MM.1S (cell line): Measurements from ENCODE around the gene IL20RB.
"Not testable (repeated sequence)": the region's sequence is repeated elsewhere in the genome, so short reads cannot be mapped to it uniquely, and the experiment has no call there.

Experiments used
- DNase-seq: peaks from one replicate; pipeline ENCODE4 v3.0.0-alpha.2; 2015
- H2AFZ ChIP-seq: fragments of 300-600 bp; sonication (generic); 2 replicates; pipeline ENCODE4 v1.6.0; 2016; ENCODE audit warnings: antibody characterized with exemption, low read length
- H3F3A ChIP-seq: fragments of 300-600 bp; sonication (generic); 2 replicates; pipeline ENCODE4 v1.6.1; 2016; ENCODE audit warnings: mild to moderate bottlenecking, antibody characterized with exemption, low read length, moderate library complexity, mixed read lengths; ENCODE audit not compliant: insufficient read depth
- H3K27ac ChIP-seq: fragments of 300-600 bp; sonication (generic); 2 replicates; pipeline ENCODE4 v1.5.1; 2016; ENCODE audit warnings: mild to moderate bottlenecking, low read length
- H3K27me3 ChIP-seq: fragments of 300-600 bp; sonication (generic); replicated peaks from 2 replicates; pipeline ENCODE4 v1.6.0; 2016; ENCODE audit warnings: low read length; ENCODE audit not compliant: insufficient read depth
- H3K36me3 ChIP-seq: fragments of 300-600 bp; sonication (generic); replicated peaks from 2 replicates; pipeline ENCODE4 v1.6.1; 2016; ENCODE audit warnings: mild to moderate bottlenecking, low read length, mixed read lengths; ENCODE audit not compliant: insufficient read depth
- H3K4me1 ChIP-seq: fragments of 300-600 bp; sonication (generic); 2 replicates; pipeline ENCODE4 v1.6.1; 2016; ENCODE audit warnings: low read length, mixed read lengths
- H3K4me2 ChIP-seq: fragments of 300-600 bp; sonication (generic); 2 replicates; pipeline ENCODE4 v1.6.0; 2016; ENCODE audit warnings: low read depth, low read length
- H3K4me3 ChIP-seq: fragments of 300-600 bp; sonication (generic); 2 replicates; pipeline ENCODE4 v1.5.1; 2016; ENCODE audit warnings: low read length, mixed read lengths
- H3K79me2 ChIP-seq: fragments of 300-600 bp; sonication (generic); 2 replicates; pipeline ENCODE4 v1.6.1; 2016; ENCODE audit warnings: mixed run types, low read length, mixed read lengths
- H3K9ac ChIP-seq: fragments of 300-600 bp; sonication (generic); 2 replicates; pipeline ENCODE4 v1.6.1; 2016; ENCODE audit warnings: low read length, mixed read lengths
- H3K9me2 ChIP-seq: fragments of 300-600 bp; sonication (generic); replicated peaks from 2 replicates; pipeline ENCODE4 v1.6.1; 2016; ENCODE audit warnings: mild to moderate bottlenecking, low read length, mixed read lengths; ENCODE audit not compliant: insufficient read depth
- H3K9me3 ChIP-seq: fragments of 300-600 bp; sonication (generic); replicated peaks from 2 replicates; pipeline ENCODE4 v1.6.1; 2016; ENCODE audit warnings: mild to moderate bottlenecking, low read length, mixed read lengths; ENCODE audit not compliant: insufficient read depth
- H4K20me1 ChIP-seq: fragments of 300-600 bp; sonication (generic); 2 replicates; pipeline ENCODE4 v1.6.1; 2016; ENCODE audit warnings: mild to moderate bottlenecking, low read length, moderate library complexity, mixed read lengths; ENCODE audit not compliant: insufficient read depth
- EZH2 ChIP-seq: fragments of 300-600 bp; sonication (generic); optimal IDR thresholded peaks from 2 replicates; pipeline ENCODE3; 2017; ENCODE audit warnings: low read depth, mild to moderate bottlenecking, antibody characterized with exemption, low read length, mixed read lengths
- EZH2phosphoT487 ChIP-seq: fragments of 300-600 bp; sonication (generic); IDR thresholded peaks from 2 replicates; pipeline ENCODE4 v1.6.1; 2018; ENCODE audit warnings: antibody characterized with exemption, low read length
- TF ChIP-seq, protein P1 (sequence below): fragments of 300-600 bp; sonication (generic); IDR thresholded peaks from 2 replicates; pipeline ENCODE4 v1.5.1; 2016; ENCODE audit warnings: antibody characterized with exemption, low read length, mixed read lengths

Gene IL20RB

DNA sequence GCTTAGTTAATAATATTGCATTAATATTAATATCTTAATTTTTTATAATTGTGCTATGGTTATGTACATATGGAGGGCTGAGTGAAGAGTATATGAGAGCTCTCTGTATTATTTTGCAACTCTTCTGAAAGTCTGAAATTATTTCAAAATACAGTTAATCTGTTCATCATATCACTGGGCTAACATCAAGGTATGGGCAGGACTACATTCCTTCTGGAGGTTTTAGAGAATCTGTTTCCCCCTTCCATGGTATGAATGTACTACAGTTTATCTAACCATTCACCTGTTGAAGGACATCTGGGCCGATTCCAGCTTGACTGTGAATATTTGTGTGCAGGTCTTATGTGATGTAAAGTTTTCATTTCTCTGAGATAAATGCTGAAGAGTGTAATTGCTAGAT lies 5.1 kb downstream of the IL20RB start:
- Histone ChIP-seq H3K79me2 (no peaks in the 10 kb centered on the region), H3K4me1 (no peaks in the 10 kb centered on the region), H2AFZ (no peak overlapping the region), H3K9me2 (no peaks in the 10 kb centered on the region), H3K9ac (no peak overlapping the region), H3K9me3 (no peaks in the 10 kb centered on the region), H3K4me2 (no peak overlapping the region), H3F3A (no peaks in the 10 kb centered on the region), H4K20me1 (no peaks in the 10 kb centered on the region), H3K27me3 (no peaks in the 10 kb centered on the region), H3K27ac (no peak overlapping the region), H3K4me3 (no peak overlapping the region), H3K36me3 (no peaks in the 10 kb centered on the region)
- DNase-seq = no peak
- TF ChIP-seq EZH2phosphoT487 (no peak), EZH2 (no peak)
- TF ChIP-seq, protein P1, sequence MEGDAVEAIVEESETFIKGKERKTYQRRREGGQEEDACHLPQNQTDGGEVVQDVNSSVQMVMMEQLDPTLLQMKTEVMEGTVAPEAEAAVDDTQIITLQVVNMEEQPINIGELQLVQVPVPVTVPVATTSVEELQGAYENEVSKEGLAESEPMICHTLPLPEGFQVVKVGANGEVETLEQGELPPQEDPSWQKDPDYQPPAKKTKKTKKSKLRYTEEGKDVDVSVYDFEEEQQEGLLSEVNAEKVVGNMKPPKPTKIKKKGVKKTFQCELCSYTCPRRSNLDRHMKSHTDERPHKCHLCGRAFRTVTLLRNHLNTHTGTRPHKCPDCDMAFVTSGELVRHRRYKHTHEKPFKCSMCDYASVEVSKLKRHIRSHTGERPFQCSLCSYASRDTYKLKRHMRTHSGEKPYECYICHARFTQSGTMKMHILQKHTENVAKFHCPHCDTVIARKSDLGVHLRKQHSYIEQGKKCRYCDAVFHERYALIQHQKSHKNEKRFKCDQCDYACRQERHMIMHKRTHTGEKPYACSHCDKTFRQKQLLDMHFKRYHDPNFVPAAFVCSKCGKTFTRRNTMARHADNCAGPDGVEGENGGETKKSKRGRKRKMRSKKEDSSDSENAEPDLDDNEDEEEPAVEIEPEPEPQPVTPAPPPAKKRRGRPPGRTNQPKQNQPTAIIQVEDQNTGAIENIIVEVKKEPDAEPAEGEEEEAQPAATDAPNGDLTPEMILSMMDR = no peak

- not testable (repeated sequence) for H3K27ac ChIP-seq, H3K9ac ChIP-seq, DNase-seq, H4K20me1 ChIP-seq, H3K9me3 ChIP-seq, H3K9me2 ChIP-seq, H3K79me2 ChIP-seq, H3K4me1 ChIP-seq, H3F3A ChIP-seq, H3K36me3 ChIP-seq, H3K4me2 ChIP-seq, H2AFZ ChIP-seq, H3K27me3 ChIP-seq, H3K4me3 ChIP-seq
These were observed 11.8 kb downstream of the IL20RB start for GRCh38 chr3:136969539-136969938.

GRCh38 chr3:136973352-136973751 lies 15.6 kb downstream of the IL20RB start:
- Histone ChIP-seq H3K27ac (no peak overlapping the region), H3K4me2 (no peak overlapping the region), H3K9me3 (no peaks in the 10 kb centered on the region), H3K36me3 (no peaks in the 10 kb centered on the region), H2AFZ (no peak overlapping the region), H3F3A (no peaks in the 10 kb centered on the region), H3K79me2 (no peaks in the 10 kb centered on the region), H3K9ac (no peak overlapping the region), H3K4me1 (no peaks in the 10 kb centered on the region), H3K9me2 (no peaks in the 10 kb centered on the region), H3K4me3 (no peak overlapping the region), H4K20me1 (no peaks in the 10 kb centered on the region), H3K27me3 (no peaks in the 10 kb centered on the region)
- TF ChIP-seq EZH2 = no peak
- DNase-seq = no peak

DNA sequence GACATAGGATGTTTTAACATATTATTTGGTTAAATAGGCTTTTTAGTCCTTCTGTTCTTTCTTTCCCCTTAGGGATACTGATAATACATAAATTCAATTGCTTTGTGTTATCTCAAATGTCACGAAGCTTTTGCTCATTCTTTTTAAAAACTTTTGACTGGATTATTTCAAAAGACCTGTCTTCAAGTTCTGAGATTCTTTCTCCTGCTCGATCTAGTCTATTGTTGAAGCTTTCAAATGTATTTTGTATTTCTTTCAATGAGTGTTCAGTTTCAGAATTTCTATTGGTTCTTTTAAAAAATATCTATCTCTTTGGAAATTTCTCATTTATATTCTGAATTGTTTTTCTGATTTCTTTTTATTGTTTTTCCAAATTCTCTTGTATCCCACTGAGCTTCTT lies 16.9 kb downstream of the IL20RB start:
- no peak overlapping the region for H2AFZ ChIP-seq
- H3K9ac ChIP-seq = no peak overlapping the region
- no peaks in the 10 kb centered on the region for H3K36me3 ChIP-seq
- H3K4me3 ChIP-seq = no peak overlapping the region
- TF ChIP-seq, protein P1 = no peak
- no peak for TF ChIP-seq EZH2phosphoT487
- no peak for TF ChIP-seq EZH2
- H3K27ac ChIP-seq = no peak overlapping the region
- no peak overlapping the region for H3K4me2 ChIP-seq
- no peaks in the 10 kb centered on the region for H3K27me3 ChIP-seq
- no peaks in the 10 kb centered on the region for H4K20me1 ChIP-seq
- no peaks in the 10 kb centered on the region for H3F3A ChIP-seq
- no peak for DNase-seq
- H3K9me2 ChIP-seq = no peaks in the 10 kb centered on the region
- H3K9me3 ChIP-seq = no peaks in the 10 kb centered on the region
- no peaks in the 10 kb centered on the region for H3K4me1 ChIP-seq
- H3K79me2 ChIP-seq = no peaks in the 10 kb centered on the region
